ENCODE data around the gene TWF2. TPM values are rescaled to one million over a fixed set of nuclear protein-coding genes. Genes with fewer than 3 reads are reported as not detected.

Gene TWF2
- total and polyA plus RNA-seq, 2 of the 13 experiments (the other 11 are each of a cell fraction or from before 2014, with no cell fraction given) = 45.5 to 108 TPM

DNA sequence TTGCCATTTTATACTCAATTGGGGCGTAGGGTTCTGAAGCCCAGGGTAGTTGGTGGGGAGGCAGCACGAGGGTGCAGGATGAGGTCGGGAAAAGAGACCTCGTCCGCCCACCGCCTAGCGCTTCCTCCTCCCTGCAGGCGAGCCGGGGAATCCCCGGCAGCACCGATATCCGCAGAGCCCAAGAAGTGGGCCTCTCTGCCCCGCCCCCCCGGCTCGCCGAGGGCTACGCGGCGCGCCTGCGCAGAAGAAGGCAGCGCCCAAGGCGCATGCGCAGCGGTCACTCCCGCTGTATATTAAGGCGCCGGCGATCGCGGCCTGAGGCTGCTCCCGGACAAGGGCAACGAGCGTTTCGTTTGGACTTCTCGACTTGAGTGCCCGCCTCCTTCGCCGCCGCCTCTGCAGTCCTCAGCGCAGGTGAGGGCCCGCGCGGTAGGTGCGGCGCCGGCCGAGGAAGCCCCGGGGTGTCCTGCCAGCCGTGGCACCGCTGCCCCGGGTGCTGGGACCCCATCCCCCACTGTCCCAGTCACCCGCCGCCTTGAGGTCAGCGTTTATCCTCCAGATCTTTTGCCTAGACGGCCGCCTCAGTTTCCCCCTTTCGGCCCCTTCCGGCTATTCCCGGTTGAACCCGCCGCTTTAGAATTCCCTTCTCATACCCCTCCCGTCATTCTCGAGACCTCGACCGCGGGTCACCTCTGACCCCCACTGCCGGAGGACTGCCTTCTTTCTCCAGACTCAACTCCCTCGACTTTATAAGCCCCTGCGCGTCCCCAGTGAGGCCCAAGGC is 40.9 kb downstream of the TWF2 start, which contains the start of gene ALAS1 (continued):
- TF ChIP-seq ATF2 (CRISPR knock-in tag; IDR thresholded peaks at IDR 0.05) = peak; percentile 49; the same call in 1 of the 2 replicates
- TF ChIP-seq, protein P1, sequence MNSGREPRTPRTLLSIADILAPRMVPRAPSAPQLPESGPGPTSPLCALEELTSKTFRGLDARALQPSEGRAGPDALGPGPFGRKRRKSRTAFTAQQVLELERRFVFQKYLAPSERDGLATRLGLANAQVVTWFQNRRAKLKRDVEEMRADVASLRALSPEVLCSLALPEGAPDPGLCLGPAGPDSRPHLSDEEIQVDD (CRISPR knock-in tag; IDR thresholded peaks at IDR 0.05; ENCODE audit: borderline replicate concordance) = peak; percentile 83; the same call in 1 of the 2 replicates
- no peak for TF ChIP-seq SOX13 (IDR thresholded peaks at IDR 0.05)
- peak in 1 of 2 experiments; percentile 20; a peak in 1 of 4 replicates for TF ChIP-seq SOX13 (CRISPR knock-in tag; conservative IDR thresholded peaks at IDR 0.05 in 1 of 2, IDR thresholded peaks at IDR 0.05 in 1 of 2)
- TF ChIP-seq, protein P2, sequence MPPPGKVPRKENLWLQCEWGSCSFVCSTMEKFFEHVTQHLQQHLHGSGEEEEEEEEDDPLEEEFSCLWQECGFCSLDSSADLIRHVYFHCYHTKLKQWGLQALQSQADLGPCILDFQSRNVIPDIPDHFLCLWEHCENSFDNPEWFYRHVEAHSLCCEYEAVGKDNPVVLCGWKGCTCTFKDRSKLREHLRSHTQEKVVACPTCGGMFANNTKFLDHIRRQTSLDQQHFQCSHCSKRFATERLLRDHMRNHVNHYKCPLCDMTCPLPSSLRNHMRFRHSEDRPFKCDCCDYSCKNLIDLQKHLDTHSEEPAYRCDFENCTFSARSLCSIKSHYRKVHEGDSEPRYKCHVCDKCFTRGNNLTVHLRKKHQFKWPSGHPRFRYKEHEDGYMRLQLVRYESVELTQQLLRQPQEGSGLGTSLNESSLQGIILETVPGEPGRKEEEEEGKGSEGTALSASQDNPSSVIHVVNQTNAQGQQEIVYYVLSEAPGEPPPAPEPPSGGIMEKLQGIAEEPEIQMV (CRISPR knock-in tag; IDR thresholded peaks at IDR 0.05; ENCODE audit: low read depth) = 0 out of 2 replicates have a peak, but pooled peaks have one; percentile 16
- peak; percentile 74; the same call in 1 of the 2 replicates for TF ChIP-seq ZNF749 (CRISPR knock-in tag; IDR thresholded peaks at IDR 0.05; ENCODE audit: borderline replicate concordance)
- TF ChIP-seq ZNF572 (CRISPR knock-in tag; IDR thresholded peaks at IDR 0.05) = no peak
- no peak for TF ChIP-seq DPF2 (CRISPR knock-in tag; IDR thresholded peaks at IDR 0.05; ENCODE audit: borderline replicate concordance, low read depth)
- TF ChIP-seq MTA3 (CRISPR knock-in tag; IDR thresholded peaks at IDR 0.05) = no peak
- no peak for TF ChIP-seq ZNF784 (CRISPR knock-in tag; IDR thresholded peaks at IDR 0.05; ENCODE audit: borderline replicate concordance)
- TF ChIP-seq ZNF292 (CRISPR knock-in tag; IDR thresholded peaks at IDR 0.05; ENCODE audit: borderline replicate concordance, low read depth) = peak; percentile 99
- TF ChIP-seq, protein P3, sequence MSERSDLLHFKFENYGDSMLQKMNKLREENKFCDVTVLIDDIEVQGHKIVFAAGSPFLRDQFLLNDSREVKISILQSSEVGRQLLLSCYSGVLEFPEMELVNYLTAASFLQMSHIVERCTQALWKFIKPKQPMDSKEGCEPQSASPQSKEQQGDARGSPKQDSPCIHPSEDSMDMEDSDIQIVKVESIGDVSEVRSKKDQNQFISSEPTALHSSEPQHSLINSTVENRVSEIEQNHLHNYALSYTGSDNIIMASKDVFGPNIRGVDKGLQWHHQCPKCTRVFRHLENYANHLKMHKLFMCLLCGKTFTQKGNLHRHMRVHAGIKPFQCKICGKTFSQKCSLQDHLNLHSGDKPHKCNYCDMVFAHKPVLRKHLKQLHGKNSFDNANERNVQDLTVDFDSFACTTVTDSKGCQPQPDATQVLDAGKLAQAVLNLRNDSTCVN (CRISPR knock-in tag; IDR thresholded peaks at IDR 0.05; ENCODE audit: borderline replicate concordance) = no peak; the same call in 1 of the 2 replicates
- peak; percentile 61; the same call in 1 of the 2 replicates for TF ChIP-seq TGIF2 (CRISPR knock-in tag; IDR thresholded peaks at IDR 0.05)
- TF ChIP-seq ZNF280B (CRISPR knock-in tag; IDR thresholded peaks at IDR 0.05; ENCODE audit: borderline replicate concordance) = 0 out of 2 replicates have a peak, but pooled peaks have one; percentile 27
- TF ChIP-seq HOXA5 (CRISPR knock-in tag; IDR thresholded peaks at IDR 0.05) = peak; percentile 86
- peak; percentile 89; the same call in 1 of the 2 replicates for TF ChIP-seq FLYWCH1 (CRISPR knock-in tag; IDR thresholded peaks at IDR 0.05)
- 0 out of 2 replicates have a peak, but pooled peaks have one; percentile 9 for TF ChIP-seq KDM6A (CRISPR knock-in tag; IDR thresholded peaks at IDR 0.05; ENCODE audit: low read depth)
- TF ChIP-seq ZNF484 (CRISPR knock-in tag; IDR thresholded peaks at IDR 0.05; ENCODE audit: borderline replicate concordance, low read depth) = no peak
- no peak; the same call in 1 of the 2 replicates for TF ChIP-seq CAMTA2 (CRISPR knock-in tag; IDR thresholded peaks at IDR 0.05; ENCODE audit: borderline replicate concordance)
- no peak for TF ChIP-seq FOXJ3 (CRISPR knock-in tag; IDR thresholded peaks at IDR 0.05; ENCODE audit: borderline replicate concordance)
